SK-N-SH treated with all-trans-retinoic acid at 6 μM for 48 hours (cell line): ENCODE data around the gene NLGN3.

ENCODE experiments used
- ATAC-seq: fragments of 200-7000 bp; cut with Tn5 transposase; 3 replicates; pipeline ENCODE4 v1.9.1; 2020; ENCODE audit warnings: mild to moderate bottlenecking, moderate library complexity
- ARNTL ChIP-seq: fragments of 450-650 bp; formaldehyde crosslinking; IDR thresholded peaks from 2 replicates; pipeline ENCODE4 v1.5.0; 2020; ENCODE audit warnings: low read depth, mild to moderate bottlenecking, moderate library complexity, borderline replicate concordance
- BACH2 ChIP-seq: fragments of 250-450 bp; sonication (Bioruptor Pico); IDR thresholded peaks from 2 replicates; pipeline ENCODE4 v1.9.0; 2021; ENCODE audit warnings: mild to moderate bottlenecking, borderline replicate concordance
- CSDC2 ChIP-seq: fragments of 250-450 bp; sonication (Bioruptor Pico); IDR thresholded peaks from 2 replicates; pipeline ENCODE4 v1.5.0; 2020; ENCODE audit warnings: mild to moderate bottlenecking, moderate library complexity
- ESRRG ChIP-seq: fragments of 250-450 bp; sonication (Bioruptor Pico); IDR thresholded peaks from 2 replicates; pipeline ENCODE4 v1.6.1; 2021; ENCODE audit warnings: mild to moderate bottlenecking
- GLIS3 ChIP-seq: fragments of 250-450 bp; sonication (Bioruptor Pico); IDR thresholded peaks from 2 replicates; pipeline ENCODE4 v1.5.0; 2020; ENCODE audit warnings: mild to moderate bottlenecking, moderate library complexity
- ISL1 ChIP-seq: fragments of 250-450 bp; sonication (Bioruptor Pico); IDR thresholded peaks from 2 replicates; pipeline ENCODE4 v2.1.2; 2022; ENCODE audit warnings: mild to moderate bottlenecking, moderate library complexity
- OSR1 ChIP-seq: fragments of 250-450 bp; sonication (Bioruptor Pico); IDR thresholded peaks from 2 replicates; pipeline ENCODE4 v1.8.0; 2022; ENCODE audit warnings: moderate library complexity, mild to moderate bottlenecking, inconsistent platforms
- PPARA ChIP-seq: fragments of 250-450 bp; sonication (Bioruptor Pico); IDR thresholded peaks from 2 replicates; pipeline ENCODE4 v1.5.0; 2020; ENCODE audit warnings: mild to moderate bottlenecking, borderline replicate concordance
- RARB ChIP-seq: fragments of 250-450 bp; sonication (Bioruptor Pico); IDR thresholded peaks from 2 replicates; pipeline ENCODE4 v1.8.0; 2021; ENCODE audit warnings: mild to moderate bottlenecking, moderate library complexity
- TCF4 ChIP-seq: fragments of 250-450 bp; sonication (Bioruptor Pico); IDR thresholded peaks from 2 replicates; pipeline ENCODE4 v1.8.0; 2021; ENCODE audit warnings: mild to moderate bottlenecking, moderate library complexity, borderline replicate concordance
- ZC3H10 ChIP-seq: fragments of 250-450 bp; sonication (Bioruptor Pico); IDR thresholded peaks from 2 replicates; pipeline ENCODE4 v1.5.1; 2021; ENCODE audit warnings: mild to moderate bottlenecking, moderate library complexity
- ZFP3 ChIP-seq: fragments of 250-450 bp; sonication (Bioruptor Pico); IDR thresholded peaks from 2 replicates; pipeline ENCODE4 v1.5.0; 2020; ENCODE audit warnings: mild to moderate bottlenecking, moderate library complexity
- ZFP30 ChIP-seq: fragments of 450-650 bp; formaldehyde crosslinking; IDR thresholded peaks from 2 replicates; pipeline ENCODE4 v1.5.0; 2022; ENCODE audit warnings: mild to moderate bottlenecking, moderate library complexity
- ZNF565 ChIP-seq: fragments of 450-650 bp; formaldehyde crosslinking; conservative IDR thresholded peaks from 2 replicates; pipeline ENCODE4 v1.5.0; 2020; ENCODE audit warnings: low read depth, mild to moderate bottlenecking, moderate library complexity
- ZNF70 ChIP-seq: fragments of 450-650 bp; formaldehyde crosslinking; IDR thresholded peaks from 2 replicates; pipeline ENCODE4 v1.5.0; 2020; ENCODE audit warnings: mild to moderate bottlenecking, moderate library complexity
- ZNF8 ChIP-seq: fragments of 450-650 bp; formaldehyde crosslinking; IDR thresholded peaks from 2 replicates; pipeline ENCODE4 v1.5.0; 2020; ENCODE audit warnings: mild to moderate bottlenecking, moderate library complexity
- TF ChIP-seq, protein P1 (sequence below): fragments of 250-450 bp; sonication (Bioruptor Pico); IDR thresholded peaks from 2 replicates; pipeline ENCODE4 v1.5.1; 2021; ENCODE audit warnings: mild to moderate bottlenecking, moderate library complexity
- TF ChIP-seq, protein P2 (sequence below): fragments of 250-450 bp; sonication (Bioruptor Pico); IDR thresholded peaks from 2 replicates; pipeline ENCODE4 v1.8.0; 2021; ENCODE audit warnings: low read depth, mild to moderate bottlenecking, moderate library complexity, borderline replicate concordance
- TF ChIP-seq, protein P3 (sequence below): fragments of 250-450 bp; sonication (Bioruptor Pico); IDR thresholded peaks from 2 replicates; pipeline ENCODE4 v1.8.0; 2020; ENCODE audit warnings: mild to moderate bottlenecking, moderate library complexity, borderline replicate concordance

NLGN3 gene

DNA sequence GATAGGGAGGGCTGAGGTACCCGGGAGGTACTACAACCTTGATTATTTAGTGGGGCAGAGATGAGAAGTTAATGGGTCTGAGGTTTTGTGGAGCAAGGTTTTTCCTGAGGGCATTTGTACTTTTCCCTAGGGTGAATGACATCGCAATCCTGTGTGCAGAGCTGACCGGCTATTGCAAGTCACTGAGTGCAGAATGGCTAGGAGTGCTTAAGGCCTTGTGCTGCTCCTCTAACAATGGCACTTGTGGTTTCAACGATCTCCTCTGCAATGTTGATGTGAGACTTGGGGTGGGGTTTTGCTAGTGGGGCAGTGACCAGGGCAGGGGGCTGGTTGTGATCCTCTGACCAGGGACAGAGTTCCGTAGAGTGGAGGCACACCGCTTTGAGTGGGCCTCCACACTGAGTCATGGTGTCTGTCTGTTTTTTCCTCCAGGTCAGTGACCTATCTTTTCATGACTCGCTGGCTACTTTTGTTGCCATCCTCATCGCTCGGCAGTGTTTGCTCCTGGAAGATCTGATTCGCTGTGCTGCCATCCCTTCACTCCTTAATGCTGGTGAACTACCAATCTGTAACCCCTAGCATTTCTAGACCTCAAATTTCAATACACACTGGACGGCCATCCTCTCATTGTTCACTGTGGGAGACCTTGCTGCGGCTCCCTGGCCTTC, 16.3 kb upstream of the NLGN3 start:
- TF ChIP-seq, protein P1, sequence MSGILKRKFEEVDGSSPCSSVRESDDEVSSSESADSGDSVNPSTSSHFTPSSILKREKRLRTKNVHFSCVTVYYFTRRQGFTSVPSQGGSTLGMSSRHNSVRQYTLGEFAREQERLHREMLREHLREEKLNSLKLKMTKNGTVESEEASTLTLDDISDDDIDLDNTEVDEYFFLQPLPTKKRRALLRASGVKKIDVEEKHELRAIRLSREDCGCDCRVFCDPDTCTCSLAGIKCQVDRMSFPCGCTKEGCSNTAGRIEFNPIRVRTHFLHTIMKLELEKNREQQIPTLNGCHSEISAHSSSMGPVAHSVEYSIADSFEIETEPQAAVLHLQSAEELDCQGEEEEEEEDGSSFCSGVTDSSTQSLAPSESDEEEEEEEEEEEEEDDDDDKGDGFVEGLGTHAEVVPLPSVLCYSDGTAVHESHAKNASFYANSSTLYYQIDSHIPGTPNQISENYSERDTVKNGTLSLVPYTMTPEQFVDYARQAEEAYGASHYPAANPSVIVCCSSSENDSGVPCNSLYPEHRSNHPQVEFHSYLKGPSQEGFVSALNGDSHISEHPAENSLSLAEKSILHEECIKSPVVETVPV, result no peak
- no peak for TF ChIP-seq ZC3H10 (CRISPR knock-in tag)
- no peak for TF ChIP-seq ZFP30
- no peak for TF ChIP-seq ZFP3 (CRISPR knock-in tag)
- TF ChIP-seq OSR1, result no peak
- no peak for TF ChIP-seq PPARA (CRISPR knock-in tag)
- no peak for TF ChIP-seq GLIS3 (CRISPR knock-in tag)
- TF ChIP-seq, protein P2, sequence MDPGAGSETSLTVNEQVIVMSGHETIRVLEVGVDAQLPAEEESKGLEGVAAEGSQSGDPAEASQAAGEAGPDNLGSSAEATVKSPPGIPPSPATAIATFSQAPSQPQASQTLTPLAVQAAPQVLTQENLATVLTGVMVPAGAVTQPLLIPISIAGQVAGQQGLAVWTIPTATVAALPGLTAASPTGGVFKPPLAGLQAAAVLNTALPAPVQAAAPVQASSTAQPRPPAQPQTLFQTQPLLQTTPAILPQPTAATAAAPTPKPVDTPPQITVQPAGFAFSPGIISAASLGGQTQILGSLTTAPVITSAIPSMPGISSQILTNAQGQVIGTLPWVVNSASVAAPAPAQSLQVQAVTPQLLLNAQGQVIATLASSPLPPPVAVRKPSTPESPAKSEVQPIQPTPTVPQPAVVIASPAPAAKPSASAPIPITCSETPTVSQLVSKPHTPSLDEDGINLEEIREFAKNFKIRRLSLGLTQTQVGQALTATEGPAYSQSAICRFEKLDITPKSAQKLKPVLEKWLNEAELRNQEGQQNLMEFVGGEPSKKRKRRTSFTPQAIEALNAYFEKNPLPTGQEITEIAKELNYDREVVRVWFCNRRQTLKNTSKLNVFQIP (CRISPR knock-in tag), result no peak
- no peak for TF ChIP-seq ESRRG (CRISPR knock-in tag)
- TF ChIP-seq ARNTL (CRISPR knock-in tag), result no peak
- no peak for TF ChIP-seq ZNF565 (CRISPR knock-in tag)
- TF ChIP-seq, protein P3, sequence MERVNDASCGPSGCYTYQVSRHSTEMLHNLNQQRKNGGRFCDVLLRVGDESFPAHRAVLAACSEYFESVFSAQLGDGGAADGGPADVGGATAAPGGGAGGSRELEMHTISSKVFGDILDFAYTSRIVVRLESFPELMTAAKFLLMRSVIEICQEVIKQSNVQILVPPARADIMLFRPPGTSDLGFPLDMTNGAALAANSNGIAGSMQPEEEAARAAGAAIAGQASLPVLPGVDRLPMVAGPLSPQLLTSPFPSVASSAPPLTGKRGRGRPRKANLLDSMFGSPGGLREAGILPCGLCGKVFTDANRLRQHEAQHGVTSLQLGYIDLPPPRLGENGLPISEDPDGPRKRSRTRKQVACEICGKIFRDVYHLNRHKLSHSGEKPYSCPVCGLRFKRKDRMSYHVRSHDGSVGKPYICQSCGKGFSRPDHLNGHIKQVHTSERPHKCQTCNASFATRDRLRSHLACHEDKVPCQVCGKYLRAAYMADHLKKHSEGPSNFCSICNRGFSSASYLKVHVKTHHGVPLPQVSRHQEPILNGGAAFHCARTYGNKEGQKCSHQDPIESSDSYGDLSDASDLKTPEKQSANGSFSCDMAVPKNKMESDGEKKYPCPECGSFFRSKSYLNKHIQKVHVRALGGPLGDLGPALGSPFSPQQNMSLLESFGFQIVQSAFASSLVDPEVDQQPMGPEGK, result no peak
- TF ChIP-seq, all 23 proteins: peak for 0
- peak; percentile 44 for ATAC-seq

DNA sequence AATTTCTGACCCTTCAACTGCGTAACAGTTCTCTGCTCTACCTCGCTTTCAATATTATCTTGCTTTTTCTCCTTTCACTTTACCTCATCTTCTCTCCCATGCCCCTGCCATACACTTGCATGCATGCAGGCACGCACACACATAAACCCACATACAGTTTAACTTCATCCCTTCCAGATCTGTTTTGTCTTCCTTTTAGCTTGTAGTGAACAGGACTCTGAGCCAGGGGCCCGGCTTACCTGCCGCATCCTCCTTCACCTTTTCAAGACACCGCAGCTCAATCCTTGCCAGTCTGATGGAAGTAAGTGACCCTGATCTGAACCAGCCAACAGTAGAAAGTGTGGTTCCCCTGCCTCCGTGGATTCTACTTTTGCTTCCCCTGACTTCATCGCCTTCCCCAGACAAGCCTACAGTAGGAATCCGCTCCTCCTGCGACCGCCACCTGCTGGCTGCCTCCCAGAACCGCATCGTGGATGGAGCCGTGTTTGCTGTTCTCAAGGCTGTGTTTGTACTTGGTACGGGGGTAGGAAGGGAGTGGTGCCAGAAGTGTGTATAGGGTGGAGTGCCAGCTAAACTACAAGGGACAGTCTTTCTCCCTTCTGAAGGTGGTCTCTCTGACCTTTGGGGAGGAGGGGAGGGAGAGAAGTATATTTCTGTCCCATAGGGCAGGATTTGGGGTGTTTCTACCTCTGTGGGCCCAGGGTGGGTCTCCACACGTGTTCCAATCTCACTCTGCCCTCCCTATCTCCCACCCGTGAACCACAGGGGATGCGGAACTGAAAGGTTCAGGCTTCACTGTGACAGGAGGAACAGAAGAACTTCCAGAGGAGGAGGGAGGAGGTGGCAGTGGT, 15.5 kb upstream of the NLGN3 start:
- ATAC-seq, result peak; percentile 95
- TF ChIP-seq OSR1 (no peak), BACH2 (CRISPR knock-in tag) (no peak), TCF4 (CRISPR knock-in tag) (no peak), ARNTL (CRISPR knock-in tag) (no peak), ZC3H10 (CRISPR knock-in tag) (no peak), ZNF565 (CRISPR knock-in tag) (no peak), ZNF8 (no peak), PPARA (CRISPR knock-in tag) (no peak)
- TF ChIP-seq, protein P1, result no peak

DNA sequence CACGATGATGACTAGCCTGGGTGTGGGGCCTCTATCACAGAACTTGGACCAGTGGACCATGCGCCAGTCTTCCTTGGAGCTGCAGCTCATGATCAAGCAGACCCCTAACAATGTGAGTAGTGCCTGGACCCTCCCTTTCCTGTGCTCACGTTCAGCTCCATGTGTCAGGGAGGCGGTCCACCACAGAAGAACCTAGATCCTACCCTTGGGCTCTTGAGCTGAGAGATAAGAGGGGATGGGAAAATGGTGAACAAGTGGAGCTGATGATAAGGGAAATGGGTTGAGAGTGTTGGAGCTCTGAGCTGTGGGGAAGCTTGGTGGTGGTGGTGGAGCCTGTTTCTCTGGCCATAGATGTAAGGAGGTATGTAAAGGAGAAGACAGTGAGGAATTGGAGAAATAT, 13.1 kb upstream of the NLGN3 start:
- ATAC-seq, result no peak
- no peak for TF ChIP-seq TCF4 (CRISPR knock-in tag)
- TF ChIP-seq, protein P1, result no peak
- no peak for TF ChIP-seq RARB (CRISPR knock-in tag)
- no peak for TF ChIP-seq ISL1
- TF ChIP-seq BACH2 (CRISPR knock-in tag), result no peak
- TF ChIP-seq GLIS3 (CRISPR knock-in tag), result no peak
- no peak for TF ChIP-seq ZNF70
- no peak for TF ChIP-seq OSR1
- TF ChIP-seq, all 23 proteins: peak for 0

DNA sequence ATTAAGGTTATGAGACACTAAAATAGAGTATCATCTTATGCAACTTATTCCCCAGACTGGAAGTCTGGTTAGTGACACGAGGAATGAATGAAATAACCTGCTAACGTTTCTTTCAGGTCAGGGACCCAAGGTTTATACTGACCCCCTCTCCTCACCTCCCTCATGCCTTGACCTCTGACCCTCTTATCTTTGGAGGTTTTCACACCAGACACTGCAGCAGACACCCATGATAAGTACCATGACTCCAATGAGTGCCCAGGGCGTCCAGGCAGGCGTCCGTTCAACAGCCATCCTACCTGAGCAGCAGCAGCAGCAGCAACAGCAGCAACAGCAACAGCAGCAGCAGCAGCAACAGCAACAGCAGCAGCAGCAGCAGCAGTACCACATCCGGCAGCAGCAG, 4.2 kb upstream of the NLGN3 start:
- TF ChIP-seq GLIS3 (CRISPR knock-in tag) (no peak), CSDC2 (CRISPR knock-in tag) (no peak)
- no peak for ATAC-seq
